Prostate gland (tissue), 2 donors: ENCODE results near the gene RBMS2.

ENCODE experiments used
- POLR2A ChIP-seq: fragments of 450-650 bp; IDR thresholded peaks from one replicate; pipeline ENCODE4 v1.6.1; 2016; ENCODE audit warnings: antibody characterized with exemption, mild to moderate bottlenecking
- POLR2AphosphoS5 ChIP-seq: sonication (generic); formaldehyde crosslinking; IDR thresholded peaks from one replicate; pipeline ENCODE4 v1.6.1; 2017; ENCODE audit warnings: antibody characterized with exemption
- TF ChIP-seq, protein P1 (sequence below), 4 experiments: fragments of 200-600 bp in 2 of 4; fragments of 450-650 bp in 2 of 4; sonication (generic) in 2 of 4; IDR thresholded peaks; 1 replicate in 3 of 4; 2 replicates in 1 of 4; pipeline ENCODE4 v1.5.1; 2016 to 2019; ENCODE audit warnings: antibody characterized with exemption in 4 of 4, mild to moderate bottlenecking in 2 of 4, moderate library complexity in 2 of 4

DNA sequence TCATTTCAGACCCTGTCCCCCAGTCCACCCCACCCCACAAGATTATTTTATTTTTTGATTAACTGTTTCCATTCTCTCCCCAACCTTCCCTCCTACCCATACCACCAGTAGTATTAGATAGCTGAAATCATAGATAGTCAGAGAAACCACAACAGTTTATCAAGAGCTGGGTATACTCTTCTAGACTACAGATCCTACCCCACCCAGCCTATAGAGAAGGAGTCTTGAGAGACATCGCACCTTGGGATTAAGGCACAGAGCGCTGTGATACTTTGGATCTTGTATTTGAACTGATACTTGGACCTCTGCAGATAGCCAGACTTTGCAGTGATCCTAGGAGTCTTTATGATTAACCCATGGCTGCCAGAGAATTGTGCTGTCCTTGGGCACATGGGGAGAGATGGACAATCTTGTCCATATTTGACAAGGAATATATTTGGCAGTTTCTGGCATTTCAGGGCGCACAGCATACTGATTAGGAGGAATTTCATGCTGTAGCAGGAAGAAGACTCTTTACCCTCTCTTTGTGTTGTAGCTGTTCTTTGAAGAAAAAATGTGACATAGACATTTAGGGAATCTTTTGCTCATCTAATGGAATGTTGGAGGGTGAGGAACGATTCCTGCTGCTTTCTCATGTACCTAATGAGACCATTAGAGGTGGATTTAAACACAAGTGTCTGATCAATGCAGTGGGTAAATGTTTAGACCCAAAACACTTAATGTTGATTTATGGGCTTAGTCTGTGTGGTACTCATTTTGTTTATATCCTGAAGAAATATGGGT, 982 bp downstream of the RBMS2 start:
- TF ChIP-seq POLR2A, result no peak
- TF ChIP-seq, protein P1, sequence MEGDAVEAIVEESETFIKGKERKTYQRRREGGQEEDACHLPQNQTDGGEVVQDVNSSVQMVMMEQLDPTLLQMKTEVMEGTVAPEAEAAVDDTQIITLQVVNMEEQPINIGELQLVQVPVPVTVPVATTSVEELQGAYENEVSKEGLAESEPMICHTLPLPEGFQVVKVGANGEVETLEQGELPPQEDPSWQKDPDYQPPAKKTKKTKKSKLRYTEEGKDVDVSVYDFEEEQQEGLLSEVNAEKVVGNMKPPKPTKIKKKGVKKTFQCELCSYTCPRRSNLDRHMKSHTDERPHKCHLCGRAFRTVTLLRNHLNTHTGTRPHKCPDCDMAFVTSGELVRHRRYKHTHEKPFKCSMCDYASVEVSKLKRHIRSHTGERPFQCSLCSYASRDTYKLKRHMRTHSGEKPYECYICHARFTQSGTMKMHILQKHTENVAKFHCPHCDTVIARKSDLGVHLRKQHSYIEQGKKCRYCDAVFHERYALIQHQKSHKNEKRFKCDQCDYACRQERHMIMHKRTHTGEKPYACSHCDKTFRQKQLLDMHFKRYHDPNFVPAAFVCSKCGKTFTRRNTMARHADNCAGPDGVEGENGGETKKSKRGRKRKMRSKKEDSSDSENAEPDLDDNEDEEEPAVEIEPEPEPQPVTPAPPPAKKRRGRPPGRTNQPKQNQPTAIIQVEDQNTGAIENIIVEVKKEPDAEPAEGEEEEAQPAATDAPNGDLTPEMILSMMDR (IDR thresholded peaks at IDR 0.05), result no peak
- no peak for TF ChIP-seq POLR2AphosphoS5
